DND-41 (cell line): Measurements from ENCODE around the gene AUTS2.

Experiments used
- ATAC-seq: fragments of 200-7000 bp; cut with Tn5 transposase; 3 replicates; pipeline ENCODE4 v1.9.1; 2021; ENCODE audit warnings: low read depth; ENCODE audit not compliant: insufficient read depth
- DNase-seq: peaks from one replicate; pipeline ENCODE4 v3.0.0-alpha.2; 2020
- H2AFZ ChIP-seq: 2 replicates; pipeline ENCODE4 v1.6.0; 2012; ENCODE audit warnings: low read depth, low read length
- H3K27ac ChIP-seq: 2 replicates; pipeline ENCODE4 v1.5.1; 2012; ENCODE audit warnings: low read length, inconsistent platforms
- H3K27me3 ChIP-seq: fragments of 200-600 bp; sonication (generic); 2 replicates; pipeline ENCODE4 v1.6.0; 2012; ENCODE audit warnings: low read length, mild to moderate bottlenecking, inconsistent platforms; ENCODE audit not compliant: insufficient read depth, poor library complexity
- H3K36me3 ChIP-seq: 2 replicates; pipeline ENCODE4 v1.5.1; 2012; ENCODE audit warnings: low read length, inconsistent platforms; ENCODE audit not compliant: insufficient read depth
- H3K4me1 ChIP-seq: 2 replicates; pipeline ENCODE4 v1.5.1; 2012; ENCODE audit warnings: mild to moderate bottlenecking, low read length; ENCODE audit not compliant: insufficient read depth
- H3K4me2 ChIP-seq: 2 replicates; pipeline ENCODE4 v1.6.0; 2012; ENCODE audit warnings: mild to moderate bottlenecking, moderate library complexity, low read length, inconsistent platforms; ENCODE audit not compliant: insufficient read depth
- H3K4me3 ChIP-seq, 2 experiments: fragments of 200-600 bp in 1 of 2; shearing (Covaris generic) in 1 of 2; 2 replicates each; pipeline ENCODE4 v1.5.1; 2012 to 2016; ENCODE audit warnings: inconsistent platforms in 2 of 2, low read length in 2 of 2, mild to moderate bottlenecking in 2 of 2, low read depth in 1 of 2, moderate library complexity in 1 of 2
- H3K79me2 ChIP-seq: 2 replicates; pipeline ENCODE4 v1.6.0; 2012; ENCODE audit warnings: low read length, inconsistent platforms; ENCODE audit not compliant: insufficient read depth
- H3K9ac ChIP-seq: 2 replicates; pipeline ENCODE4 v1.6.0; 2012; ENCODE audit warnings: low read depth, mild to moderate bottlenecking, inconsistent platforms, low read length, moderate library complexity
- H3K9me3 ChIP-seq: 2 replicates; pipeline ENCODE4 v1.5.1; 2012; ENCODE audit warnings: low read length, moderate library complexity, mild to moderate bottlenecking, inconsistent platforms; ENCODE audit not compliant: insufficient read depth, severe bottlenecking
- H4K20me1 ChIP-seq: 2 replicates; pipeline ENCODE4 v1.6.0; 2012; ENCODE audit warnings: low read length; ENCODE audit not compliant: insufficient read depth
- CTCF ChIP-seq: IDR thresholded peaks from 2 replicates; pipeline ENCODE4 v1.5.1; 2012; ENCODE audit warnings: borderline replicate concordance, low read length, moderate library complexity, mild to moderate bottlenecking; ENCODE audit not compliant: poor library complexity, severe bottlenecking; ENCODE audit errors: extremely low read depth
- EZH2 ChIP-seq: IDR thresholded peaks from 3 replicates; pipeline ENCODE4 v1.6.1; 2012; ENCODE audit warnings: borderline replicate concordance, low read depth, mild to moderate bottlenecking, moderate library complexity, low read length, inconsistent platforms; ENCODE audit not compliant: severe bottlenecking

Gene AUTS2

GRCh38 chr7:69808391-69808790 is 210.1 kb downstream of the AUTS2 start:
- TF ChIP-seq EZH2 (no peak), CTCF (no peak)
- Histone ChIP-seq H4K20me1 (peaks cover 21% of the 10 kb centered on the region), H3K9me3 (no peaks in the 10 kb centered on the region), H3K4me1 (no peaks in the 10 kb centered on the region), H3K9ac (no peak overlapping the region), H3K4me3 (no peak overlapping the region), H3K27me3 (no peaks in the 10 kb centered on the region), H2AFZ (no peak overlapping the region), H3K27ac (no peak overlapping the region), H3K36me3 (no peaks in the 10 kb centered on the region), H3K4me2 (no peak overlapping the region), H3K79me2 (peaks cover 16% of the 10 kb centered on the region)
- DNase-seq (no peak), ATAC-seq (no peak)

- DNase-seq (no peak), ATAC-seq (no peak)
- H3K9ac ChIP-seq = no peak overlapping the region
- TF ChIP-seq CTCF (no peak), EZH2 (no peak)
- no peak overlapping the region for H3K4me2 ChIP-seq
- no peak overlapping the region for H2AFZ ChIP-seq
- no peaks in the 10 kb centered on the region for H3K9me3 ChIP-seq
- no peaks in the 10 kb centered on the region for H3K4me1 ChIP-seq
- H3K79me2 ChIP-seq = peaks cover 38% of the 10 kb centered on the region
- H3K27ac ChIP-seq = no peak overlapping the region
- H3K4me3 ChIP-seq = no peak overlapping the region
- H3K36me3 ChIP-seq = no peaks in the 10 kb centered on the region
- H3K27me3 ChIP-seq = no peaks in the 10 kb centered on the region
- H4K20me1 ChIP-seq = peaks cover 26% of the 10 kb centered on the region
These were observed 213.4 kb downstream of the AUTS2 start for GRCh38 chr7:69811476-69812308.

GRCh38 chr7:69812756-69813155 is 214.5 kb downstream of the AUTS2 start:
- H4K20me1 ChIP-seq = peaks cover 31% of the 10 kb centered on the region
- H3K4me2 ChIP-seq = no peak overlapping the region
- DNase-seq (no peak), ATAC-seq (no peak)
- no peak overlapping the region for H3K4me3 ChIP-seq
- peaks cover 45% of the 10 kb centered on the region for H3K79me2 ChIP-seq
- H3K9me3 ChIP-seq = no peaks in the 10 kb centered on the region
- no peaks in the 10 kb centered on the region for H3K36me3 ChIP-seq
- no peak for TF ChIP-seq EZH2
- no peak for TF ChIP-seq CTCF
- H3K4me1 ChIP-seq = no peaks in the 10 kb centered on the region
- H2AFZ ChIP-seq = no peak overlapping the region
- no peak overlapping the region for H3K9ac ChIP-seq
- H3K27ac ChIP-seq = peak overlapping the region; percentile 11; the same call in 1 of the 2 replicates
- H3K27me3 ChIP-seq = no peaks in the 10 kb centered on the region
